GM19351 (cell line): ENCODE measurements around the gene AUTS2.
A peak's percentile ranks its signal among the peaks of the same experiment; 100 is the strongest.

Experiments used
- ATAC-seq: cut with Tn5 transposase; IDR thresholded peaks from one replicate; pipeline ENCODE4 v1.9.1; 2021; ENCODE audit warnings: mild to moderate bottlenecking, moderate library complexity; ENCODE audit not compliant: unreplicated experiment

Gene AUTS2

DNA sequence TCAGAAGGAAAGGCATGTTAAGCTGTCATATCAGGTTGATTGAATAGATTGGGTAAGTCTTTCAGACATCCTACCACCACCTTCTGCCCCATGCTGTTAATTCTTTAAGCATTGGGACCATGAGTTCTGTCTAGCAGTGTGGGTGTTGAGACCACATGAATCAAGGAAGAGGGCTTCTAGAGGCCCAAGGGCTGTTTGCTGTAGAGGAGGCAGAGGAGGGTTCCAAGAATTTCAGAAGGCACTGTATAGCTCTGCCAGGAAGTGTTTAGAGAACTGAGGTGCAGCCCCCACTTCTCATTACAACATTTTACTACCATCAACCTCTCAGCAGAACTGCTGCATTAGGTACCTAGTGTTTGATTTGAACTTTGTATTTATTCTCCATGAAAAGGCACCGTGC, 720.2 kb downstream of the AUTS2 start:
- no peak for ATAC-seq

- ATAC-seq = no peak
Observed at GRCh38 chr7:70319057-70319456, 720.8 kb downstream of the AUTS2 start.

- ATAC-seq = no peak
Observed at GRCh38 chr7:70321016-70321590, 722.8 kb downstream of the AUTS2 start.

DNA sequence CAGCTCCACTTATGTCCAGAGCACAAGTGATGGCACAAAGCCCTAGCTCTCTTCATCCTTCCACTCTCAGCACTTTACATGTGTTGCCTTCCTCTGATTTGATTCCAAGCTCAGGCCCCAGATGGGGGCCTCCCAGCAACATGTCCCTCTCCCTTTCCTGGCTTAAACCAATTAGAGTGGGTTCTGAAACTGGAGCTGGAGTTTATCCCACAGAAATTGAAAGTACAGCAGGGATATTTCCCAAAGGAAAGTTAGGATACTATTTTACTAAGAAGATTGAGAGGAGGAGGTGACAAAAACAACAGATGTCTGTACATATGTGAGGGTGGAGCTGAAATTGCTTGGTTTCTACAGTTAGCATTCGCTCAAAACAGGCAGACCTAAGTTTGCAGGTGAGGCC, 724.6 kb downstream of the AUTS2 start:
- ATAC-seq = no peak

- no peak for ATAC-seq
Observed at GRCh38 chr7:70325509-70326101, 727.3 kb downstream of the AUTS2 start.

DNA sequence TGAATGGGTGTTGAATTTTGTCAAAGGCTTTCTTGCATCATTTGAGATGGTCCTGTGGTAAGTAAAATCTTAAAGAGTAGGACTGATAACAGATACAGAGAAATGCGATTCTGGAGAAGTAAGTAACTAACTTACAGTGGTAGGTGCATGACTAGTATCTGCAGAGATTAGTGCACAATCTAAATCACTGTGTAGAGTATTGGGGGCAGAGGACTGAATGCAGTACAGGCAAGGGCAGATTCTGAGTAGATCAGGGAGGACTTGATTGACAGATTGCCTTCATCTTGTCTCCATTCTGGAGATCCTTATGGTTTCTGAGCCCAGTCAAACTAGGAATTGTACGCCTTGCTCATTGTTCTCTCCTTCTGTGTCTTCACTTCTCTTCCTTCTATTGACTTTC, 736.0 kb downstream of the AUTS2 start:
- ATAC-seq = no peak

- no peak for ATAC-seq
Observed at GRCh38 chr7:70334871-70335270, 736.6 kb downstream of the AUTS2 start.

- ATAC-seq = no peak
Observed at GRCh38 chr7:70336536-70336935, 738.3 kb downstream of the AUTS2 start.

DNA sequence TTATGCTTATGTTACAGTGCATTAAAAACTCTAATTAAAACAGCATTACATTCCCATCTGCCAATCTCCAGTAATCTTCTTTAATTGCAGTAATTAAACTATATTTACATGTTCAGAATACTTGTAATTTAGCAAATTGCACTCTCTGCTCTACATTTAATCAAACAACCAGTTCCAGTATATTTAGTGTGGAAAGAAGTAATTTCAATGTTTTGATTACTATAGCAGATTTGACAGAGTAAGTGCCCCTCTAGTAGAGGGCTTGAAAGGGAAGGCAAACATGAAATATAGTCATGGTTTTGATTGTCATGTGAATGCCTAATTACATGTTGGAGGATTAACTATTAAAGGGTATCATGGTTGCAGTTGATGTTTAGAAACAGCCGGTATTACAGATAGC, 739.7 kb downstream of the AUTS2 start:
- no peak for ATAC-seq

DNA sequence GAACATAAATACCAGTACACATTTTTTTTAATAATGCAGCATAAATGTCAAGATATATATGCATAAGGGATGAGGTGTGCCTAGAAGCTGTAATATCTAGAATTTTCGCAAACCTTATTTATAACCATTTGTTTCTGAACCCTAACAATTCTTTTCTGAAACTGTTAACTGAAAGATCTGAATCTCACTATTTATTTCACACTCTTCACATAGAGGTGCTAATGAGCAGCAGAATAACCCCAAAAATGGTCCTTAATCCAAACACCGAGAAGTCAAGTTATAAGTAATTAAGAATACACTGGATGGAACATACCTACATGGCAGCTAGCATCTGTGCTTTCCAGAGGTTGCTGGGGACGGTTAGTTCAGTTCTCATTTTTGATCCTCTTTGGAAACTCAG, 742.0 kb downstream of the AUTS2 start:
- ATAC-seq = no peak

DNA sequence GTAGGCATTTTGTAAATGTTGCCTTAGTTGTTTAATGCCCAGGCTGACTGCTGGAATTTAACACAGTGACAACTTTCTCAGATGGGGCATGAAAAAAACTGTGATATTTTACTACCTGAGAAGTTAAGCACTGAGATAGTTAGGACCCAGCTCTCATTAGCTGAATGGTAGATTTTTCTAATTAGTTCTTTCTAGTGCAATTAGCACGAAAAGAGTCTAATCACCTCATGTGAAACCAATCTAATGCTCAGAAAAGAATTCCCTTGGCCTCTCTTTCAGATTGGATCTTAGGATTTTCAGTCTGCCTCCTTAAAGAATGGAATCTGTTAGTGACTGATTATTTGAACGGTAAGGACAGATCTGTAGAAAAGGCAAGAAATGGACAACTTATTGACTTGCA, 743.2 kb downstream of the AUTS2 start:
- ATAC-seq = no peak

DNA sequence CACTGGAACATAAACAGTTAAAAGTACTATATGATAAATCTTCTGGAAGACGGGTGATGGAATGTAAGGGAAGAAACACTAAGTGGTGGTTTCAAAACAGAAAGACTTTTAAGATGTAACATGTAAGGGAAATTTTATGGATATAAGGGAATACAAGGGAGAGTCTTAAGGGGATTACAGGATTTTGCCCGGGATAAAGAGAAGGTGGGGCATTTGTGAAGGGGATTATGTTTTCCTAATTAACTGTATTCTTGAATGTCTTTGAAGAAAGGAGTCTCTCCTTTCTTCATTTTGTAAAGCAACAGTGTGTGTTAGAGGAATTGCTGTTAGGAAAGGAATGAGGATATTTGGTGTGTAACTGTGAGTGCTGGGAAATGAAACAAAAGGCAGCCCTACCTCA, 745.2 kb downstream of the AUTS2 start:
- no peak for ATAC-seq

DNA sequence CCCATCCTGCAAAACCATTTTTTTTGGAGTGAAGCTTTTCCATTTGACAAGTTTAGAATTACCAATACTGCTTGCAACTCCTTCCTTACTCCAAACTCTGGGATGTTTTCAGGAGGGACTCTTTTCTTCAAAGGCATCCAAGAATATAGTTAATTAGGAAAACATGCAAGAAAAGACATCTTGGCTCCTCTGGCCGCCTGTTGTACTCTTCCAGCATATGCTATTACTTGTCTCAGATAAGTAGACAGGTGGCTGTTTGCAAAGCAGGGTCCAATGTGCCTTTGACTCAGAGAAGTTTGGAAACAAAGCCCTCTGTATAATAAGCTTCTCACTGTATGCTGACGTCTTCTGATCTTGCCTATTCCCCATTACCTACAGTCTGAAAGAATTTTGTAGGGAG, 746.5 kb downstream of the AUTS2 start:
- no peak for ATAC-seq

GRCh38 chr7:70346844-70347462, 748.7 kb downstream of the AUTS2 start:
- ATAC-seq = no peak

- ATAC-seq = peak; percentile 99
Observed at GRCh38 chr7:70347463-70348254, 749.4 kb downstream of the AUTS2 start.

- ATAC-seq = no peak
Observed at GRCh38 chr7:70349031-70349430, 750.8 kb downstream of the AUTS2 start.

DNA sequence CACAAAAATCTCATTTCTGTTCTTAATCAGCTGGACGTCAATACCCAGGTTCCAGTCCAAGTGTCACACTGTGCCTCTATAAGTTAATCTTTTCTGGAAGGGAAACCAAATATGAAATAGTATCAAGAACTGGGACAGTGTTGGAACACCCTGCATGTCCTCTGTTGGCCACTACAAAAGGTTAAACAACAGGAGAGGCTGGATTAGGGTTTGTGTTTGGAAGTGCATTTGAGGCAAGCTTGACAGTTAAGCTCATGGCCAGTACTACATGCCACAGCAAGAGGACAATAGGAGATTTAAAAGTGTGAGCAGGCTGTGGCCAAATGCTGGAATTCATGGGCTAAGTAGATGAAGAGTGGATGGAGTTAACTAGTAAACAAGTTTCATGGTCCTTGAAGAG, 751.5 kb downstream of the AUTS2 start:
- ATAC-seq = no peak

DNA sequence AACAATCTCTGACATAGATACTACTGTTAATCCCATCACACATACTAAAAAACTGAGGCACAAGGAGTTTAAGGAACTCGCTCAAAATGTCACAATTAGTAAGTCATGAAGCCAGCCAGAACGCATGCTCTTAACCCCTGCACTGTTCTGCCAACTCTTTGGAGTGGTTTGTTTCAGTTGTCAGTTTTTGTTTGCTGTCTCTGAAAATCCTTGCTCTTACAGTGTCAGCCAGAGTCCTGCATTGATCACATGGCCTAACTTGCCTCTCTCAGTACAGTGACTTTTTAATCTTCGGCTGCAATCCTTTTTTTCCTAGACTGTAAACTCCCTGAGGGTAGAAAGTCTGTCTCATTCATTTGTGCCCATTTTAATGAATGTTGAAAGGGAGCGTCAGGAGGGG, 753.8 kb downstream of the AUTS2 start:
- no peak for ATAC-seq

DNA sequence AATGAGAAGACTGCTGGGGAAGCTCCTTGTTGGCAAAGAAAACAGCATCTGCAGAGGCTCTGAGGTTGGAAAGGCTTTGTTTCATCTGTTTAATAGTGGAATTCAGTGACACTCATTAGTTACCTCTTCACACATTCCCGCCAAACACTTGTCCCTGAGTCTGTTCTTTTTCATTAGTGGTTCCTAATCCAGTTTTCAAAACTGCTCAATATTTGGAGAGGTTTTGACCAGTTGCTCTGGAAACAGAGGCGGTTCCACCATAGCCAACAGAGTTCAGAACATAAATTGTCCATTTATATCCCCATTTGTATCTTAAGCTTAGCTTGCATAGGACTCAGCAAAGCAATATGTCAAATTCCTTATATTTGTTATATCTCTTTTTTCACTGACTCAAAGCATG, 754.6 kb downstream of the AUTS2 start:
- ATAC-seq = no peak

- ATAC-seq = no peak
Observed at GRCh38 chr7:70353330-70353945, 755.2 kb downstream of the AUTS2 start.

DNA sequence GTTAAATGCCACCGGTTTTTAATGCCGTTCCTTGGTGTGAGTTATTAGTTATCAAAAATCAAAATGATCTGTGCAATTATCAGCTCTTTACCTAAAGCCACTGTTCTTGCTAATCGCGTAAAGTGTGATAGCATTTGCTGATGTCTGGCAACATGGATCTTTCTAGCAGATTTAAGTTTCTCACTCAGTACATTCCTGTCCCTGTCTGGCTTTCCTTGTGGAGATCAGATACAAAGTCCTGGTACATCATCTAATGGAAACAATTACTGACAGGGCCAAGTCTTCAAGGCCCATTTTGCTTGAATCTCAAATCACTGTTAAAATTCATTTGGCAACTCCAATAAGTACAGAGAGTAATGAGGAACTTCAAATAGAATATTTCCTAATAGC, 755.7 kb downstream of the AUTS2 start:
- no peak for ATAC-seq
